B cell (primary cell): Measurements from ENCODE around the gene PDHX. TPM values are rescaled to one million over a fixed set of nuclear protein-coding genes. Genes with fewer than 3 reads are reported as not detected.

ENCODE experiments used
- ATAC-seq: fragments of 200-7000 bp; cut with Tn5 transposase; one replicate; pipeline ENCODE4 v1.10.0; 2021; ENCODE audit warnings: low read depth, mild to moderate bottlenecking, moderate number of reproducible peaks, moderate library complexity
- CTCF ChIA-PET: fragments of 350-600 bp; sonication (Branson Sonifier 250); formaldehyde crosslinking; loops from one replicate; lab custom pipeline; 2021; ENCODE audit warnings: antibody characterized with exemption, inconsistent platforms; lab: Charles Lee
- POLR2A ChIA-PET: fragments of 350-600 bp; sonication (Branson Sonifier 250); formaldehyde crosslinking; loops from one replicate; lab custom pipeline; 2021; ENCODE audit warnings: antibody characterized with exemption; lab: Charles Lee
- DNase-seq: peaks from one replicate; pipeline ENCODE4 v3.0.0; 2013
- H2AFZ ChIP-seq: 2 replicates; pipeline ENCODE4 v1.6.1; 2012; ENCODE audit warnings: mild to moderate bottlenecking, low read depth, low read length; ENCODE audit not compliant: insufficient read depth, poor library complexity, severe bottlenecking
- H3K27ac ChIP-seq, 2 donors: 1 replicate in 1 of 2; 2 replicates in 1 of 2; pipeline ENCODE4 v1.5.1; 2012 to 2013; ENCODE audit warnings: low read length in 2 of 2, mild to moderate bottlenecking in 2 of 2, moderate library complexity in 1 of 2
- H3K27me3 ChIP-seq, 4 experiments: fragments of 200-600 bp in 1 of 4; sonication (generic) in 1 of 4; replicated peaks in 1 of 4; 1 replicate in 2 of 4; 2 replicates in 2 of 4; pipeline versions ENCODE4 v1.6.1 to v1.7.0; 2013 to 2016; ENCODE audit warnings: low read length in 3 of 4, mild to moderate bottlenecking in 2 of 4, mixed read lengths in 1 of 4, moderate library complexity in 1 of 4; ENCODE audit not compliant: insufficient read depth in 4 of 4, control insufficient read depth in 3 of 4; ENCODE audit errors: control extremely low read depth in 1 of 4
- H3K36me3 ChIP-seq, 2 experiments: replicated peaks in 1 of 2; 1 replicate in 1 of 2; 2 replicates in 1 of 2; pipeline versions ENCODE4 v1.6.1 to v1.7.1; 2013; ENCODE audit warnings: low read length in 1 of 2; ENCODE audit not compliant: insufficient read depth in 2 of 2, control insufficient read depth in 1 of 2; ENCODE audit errors: control extremely low read depth in 1 of 2, extremely low read depth in 1 of 2
- H3K4me1 ChIP-seq, 2 donors: fragments of 200-600 bp in 1 of 2; sonication (generic) in 1 of 2; 1 replicate in 1 of 2; 2 replicates in 1 of 2; pipeline versions ENCODE4 v1.5.1 to v1.6.1; 2013 to 2017; ENCODE audit warnings: low read length in 2 of 2; ENCODE audit not compliant: control insufficient read depth in 2 of 2, insufficient read depth in 2 of 2
- H3K4me2 ChIP-seq: replicated peaks from 2 replicates; pipeline ENCODE3; 2012; ENCODE audit warnings: mild to moderate bottlenecking, low read depth, low read length; ENCODE audit not compliant: poor library complexity, severe bottlenecking
- H3K4me3 ChIP-seq, 5 experiments: fragments of 200-600 bp in 1 of 5; sonication (generic) in 1 of 5; 1 replicate in 3 of 5; 2 replicates in 2 of 5; pipeline versions ENCODE4 v1.5.1 to v1.7.0; 2011 to 2016; ENCODE audit warnings: low read length in 4 of 5, mild to moderate bottlenecking in 4 of 5, low read depth in 2 of 5, control low read depth in 1 of 5, moderate library complexity in 1 of 5; ENCODE audit not compliant: insufficient read depth in 1 of 5; ENCODE audit errors: control extremely low read depth in 1 of 5, extremely low read depth in 1 of 5
- H3K79me2 ChIP-seq: fragments of 200-600 bp; sonication (generic); one replicate; pipeline ENCODE4 v1.6.0; 2016; ENCODE audit warnings: low read length; ENCODE audit not compliant: control insufficient read depth, insufficient read depth
- H3K9ac ChIP-seq: fragments of 200-600 bp; sonication (generic); 2 replicates; pipeline ENCODE4 v1.6.1; 2017; ENCODE audit warnings: mild to moderate bottlenecking, low read length, moderate library complexity
- H3K9me3 ChIP-seq, 3 donors: one replicate each; pipeline versions ENCODE4 v1.6.1 to v1.7.1; 2013; ENCODE audit warnings: low read length in 2 of 3; ENCODE audit not compliant: control insufficient read depth in 2 of 3, insufficient read depth in 1 of 3; ENCODE audit errors: control extremely low read depth in 1 of 3
- H4K20me1 ChIP-seq: 2 replicates; pipeline ENCODE4 v1.6.0; 2012; ENCODE audit warnings: mild to moderate bottlenecking, low read length; ENCODE audit not compliant: insufficient read depth, control insufficient read depth, poor library complexity, severe bottlenecking
- H3K27ac Mint-ChIP-seq: one replicate; pipeline ENCODE4 v1.8.0; 2021; ENCODE audit warnings: mixed read lengths
- H3K27me3 Mint-ChIP-seq: one replicate; pipeline ENCODE4 v1.8.0; 2021; ENCODE audit warnings: mixed read lengths
- H3K4me1 Mint-ChIP-seq: one replicate; pipeline ENCODE4 v1.8.0; 2021; ENCODE audit warnings: mixed read lengths
- H3K4me3 Mint-ChIP-seq: one replicate; pipeline ENCODE4 v1.8.0; 2021; ENCODE audit warnings: mixed read lengths
- H3K9me3 Mint-ChIP-seq: one replicate; pipeline ENCODE4 v1.8.0; 2022; ENCODE audit warnings: mixed read lengths; ENCODE audit not compliant: insufficient read depth
- EZH2 ChIP-seq: IDR thresholded peaks from 2 replicates; pipeline ENCODE4 v1.6.1; 2012; ENCODE audit warnings: borderline replicate concordance, low read depth, mild to moderate bottlenecking, moderate library complexity, low read length; ENCODE audit not compliant: insufficient read depth, poor library complexity, severe bottlenecking
- WGBS: methylation state at CpG from one replicate; pipeline ENCODE4 v1.1.5; 2013; ENCODE audit warnings: missing lambda C conversion rate; ENCODE audit not compliant: insufficient coverage; 5-methylcytosine and 5-hydroxymethylcytosine counted together
- intact Hi-C: fragments of 100-400 bp; cut with micrococcal nuclease; formaldehyde crosslinking; loops from one replicate; pipeline ENCODE4 v1.10.0; 2022
- polyA plus RNA-seq: library from polyadenylated mRNA; depleted of rRNA; stranded (reverse); fragments of >200 nt; gene quantifications from 2 replicates; pipeline ENCODE4 v1.2.3, GENCODE V29; 2012
- total RNA-seq, 2 donors: library from RNA; stranded (reverse); fragments of 120-200 nt in 1 of 2; gene quantifications; 1 replicate in 1 of 2; 2 replicates in 1 of 2; pipeline versions ENCODE4 v1.2.3 to v1.2.4, GENCODE V29; 2013 to 2022
- TF ChIP-seq, protein P1 (sequence below): fragments of 200-600 bp; IDR thresholded peaks from one replicate; pipeline ENCODE4 v1.8.0; 2022; ENCODE audit warnings: antibody characterized with exemption, mild to moderate bottlenecking

Gene PDHX
- total and polyA plus RNA-seq, 2 donors (not counting 1 experiment from before 2014, with no cell fraction given) = 6.2 to 35.4 TPM

DNA sequence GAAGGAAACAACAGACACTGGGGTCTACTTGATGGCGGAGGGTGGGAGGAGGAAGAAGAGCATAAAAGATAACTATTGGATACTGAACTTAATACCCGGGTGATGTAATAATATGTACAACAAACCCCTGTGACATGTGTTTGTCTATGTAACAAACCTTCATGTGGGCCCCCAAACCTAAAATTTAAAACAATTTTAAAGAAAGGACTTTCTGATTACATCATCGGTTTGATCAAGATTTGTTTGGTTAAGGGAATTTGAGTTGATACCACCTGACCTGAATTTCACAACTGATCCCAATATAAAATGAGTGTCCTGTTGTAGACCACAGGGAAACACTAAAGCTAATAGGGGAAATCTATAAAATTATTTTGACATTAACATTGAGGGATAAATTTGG lies 34.5 kb upstream of the PDHX start:
- Histone ChIP-seq H3K27me3 (no peaks in the 10 kb centered on the region), H3K9ac (no peak overlapping the region), H3K36me3 (peaks cover 0 to 9% of the 10 kb centered on the region in 2 experiments), H3K27ac (no peak overlapping the region), H3K4me1 (no peaks in the 10 kb centered on the region), H4K20me1 (no peaks in the 10 kb centered on the region), H3K79me2 (no peaks in the 10 kb centered on the region), H2AFZ (no peak overlapping the region), H3K4me2 (no peak overlapping the region), H3K4me3 (no peak overlapping the region), H3K9me3 (no peaks in the 10 kb centered on the region)
- Mint-ChIP-seq H3K27ac (no peak overlapping the region), H3K4me1 (no peaks in the 10 kb centered on the region), H3K27me3 (no peaks in the 10 kb centered on the region), H3K4me3 (no peak overlapping the region), H3K9me3 (no peaks in the 10 kb centered on the region)
- TF ChIP-seq EZH2 = no peak
- TF ChIP-seq, protein P1, sequence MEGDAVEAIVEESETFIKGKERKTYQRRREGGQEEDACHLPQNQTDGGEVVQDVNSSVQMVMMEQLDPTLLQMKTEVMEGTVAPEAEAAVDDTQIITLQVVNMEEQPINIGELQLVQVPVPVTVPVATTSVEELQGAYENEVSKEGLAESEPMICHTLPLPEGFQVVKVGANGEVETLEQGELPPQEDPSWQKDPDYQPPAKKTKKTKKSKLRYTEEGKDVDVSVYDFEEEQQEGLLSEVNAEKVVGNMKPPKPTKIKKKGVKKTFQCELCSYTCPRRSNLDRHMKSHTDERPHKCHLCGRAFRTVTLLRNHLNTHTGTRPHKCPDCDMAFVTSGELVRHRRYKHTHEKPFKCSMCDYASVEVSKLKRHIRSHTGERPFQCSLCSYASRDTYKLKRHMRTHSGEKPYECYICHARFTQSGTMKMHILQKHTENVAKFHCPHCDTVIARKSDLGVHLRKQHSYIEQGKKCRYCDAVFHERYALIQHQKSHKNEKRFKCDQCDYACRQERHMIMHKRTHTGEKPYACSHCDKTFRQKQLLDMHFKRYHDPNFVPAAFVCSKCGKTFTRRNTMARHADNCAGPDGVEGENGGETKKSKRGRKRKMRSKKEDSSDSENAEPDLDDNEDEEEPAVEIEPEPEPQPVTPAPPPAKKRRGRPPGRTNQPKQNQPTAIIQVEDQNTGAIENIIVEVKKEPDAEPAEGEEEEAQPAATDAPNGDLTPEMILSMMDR = no peak
- ChIA-PET CTCF (no interaction called here), POLR2A (interaction anchor here (0.7 kb wide), 1 partner anchor 270 kb away, joined by 7 read pairs; no protein-coding TSS in a partner anchor)
- no peak for ATAC-seq
- no peak for DNase-seq
- WGBS = no CpG with 5 or more reads among the region's 3 CpGs
- intact Hi-C loops = no loop called here

DNA sequence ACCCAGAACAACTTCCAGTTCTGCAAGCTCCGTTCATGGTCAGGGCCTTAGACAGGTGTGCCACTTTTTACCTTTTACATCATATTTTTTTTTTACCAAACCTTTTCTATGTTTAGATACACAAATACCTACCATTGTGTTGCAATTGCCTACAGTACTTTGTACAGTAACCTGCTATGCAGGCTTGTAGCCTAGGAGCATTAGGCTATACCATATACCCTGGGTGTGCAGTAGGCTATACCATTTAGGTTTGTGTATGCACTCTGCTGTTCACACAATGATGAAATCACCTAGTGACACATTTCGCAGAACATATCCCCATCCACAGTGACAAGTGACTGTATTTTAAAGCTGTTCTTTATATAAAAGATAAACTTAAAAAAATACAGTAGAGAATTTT lies 29.8 kb upstream of the PDHX start:
- 100% methylated on average over 1 of the region's 2 CpGs for WGBS
- Mint-ChIP-seq H3K4me3 (no peak overlapping the region), H3K4me1 (no peaks in the 10 kb centered on the region), H3K27ac (no peak overlapping the region), H3K27me3 (no peaks in the 10 kb centered on the region), H3K9me3 (no peaks in the 10 kb centered on the region)
- H3K4me1 ChIP-seq = no peaks in the 10 kb centered on the region
- TF ChIP-seq, protein P1 = no peak
- TF ChIP-seq EZH2 = no peak
- no peak overlapping the region for H3K9ac ChIP-seq
- ATAC-seq (no peak), DNase-seq (no peak)
- H4K20me1 ChIP-seq = no peaks in the 10 kb centered on the region
- POLR2A ChIA-PET = no interaction called here
- CTCF ChIA-PET = interaction anchor here (1.3 to 5.3 kb wide), 2 partner anchors 10 to 300 kb away, joined by 3 to 45 read pairs; no protein-coding TSS in a partner anchor
- H3K27me3 ChIP-seq = no peaks in the 10 kb centered on the region
- H3K79me2 ChIP-seq = no peaks in the 10 kb centered on the region
- H3K4me2 ChIP-seq = no peak overlapping the region
- H3K4me3 ChIP-seq = no peak overlapping the region
- intact Hi-C loops = no loop called here
- H3K9me3 ChIP-seq = no peaks in the 10 kb centered on the region
- peaks cover 0 to 11% of the 10 kb centered on the region in 2 experiments for H3K36me3 ChIP-seq
- H3K27ac ChIP-seq = no peak overlapping the region
- no peak overlapping the region for H2AFZ ChIP-seq
